SW480 (cell line): ENCODE data around the gene APOL5.
"Not testable (repeated sequence)": the region's sequence is repeated elsewhere in the genome, so short reads cannot be mapped to it uniquely, and the experiment has no call there.

ENCODE experiments used
- DNase-seq: peaks from one replicate; pipeline ENCODE4 v3.0.0-alpha.2; 2016; ENCODE audit warnings: low spot score

The APOL5 gene

GRCh38 chr22:35717572-35717971 is at the start of gene APOL5:
Gene APOL5, plus strand, starts transcription at chr22:35717872. Its CDS starts 0 bp downstream, at chr22:35717872.
- DNase-seq: no peak

GRCh38 chr22:35674335-35674734 is 43.3 kb upstream of the APOL5 start:
- DNase-seq: no peak

- not testable (repeated sequence) for DNase-seq
Observed at GRCh38 chr22:35676065-35676464, 41.6 kb upstream of the APOL5 start.

- DNase-seq: no peak
Observed at GRCh38 chr22:35677460-35678187, 40.0 kb upstream of the APOL5 start.

- no peak for DNase-seq
Observed at GRCh38 chr22:35678836-35679235, 38.8 kb upstream of the APOL5 start.

- not testable (repeated sequence) for DNase-seq
Observed at GRCh38 chr22:35679492-35679891, 38.2 kb upstream of the APOL5 start.

- no peak for DNase-seq
Observed at GRCh38 chr22:35681454-35682052, 36.1 kb upstream of the APOL5 start.

GRCh38 chr22:35683560-35683959 is 34.1 kb upstream of the APOL5 start:
- no peak for DNase-seq

GRCh38 chr22:35684270-35684700 is 33.4 kb upstream of the APOL5 start:
- no peak for DNase-seq

GRCh38 chr22:35684732-35685131 is 32.9 kb upstream of the APOL5 start:
- no peak for DNase-seq

GRCh38 chr22:35685731-35686130 is 31.9 kb upstream of the APOL5 start:
- DNase-seq: no peak

- DNase-seq: no peak
Observed at GRCh38 chr22:35686298-35686697, 31.4 kb upstream of the APOL5 start.

GRCh38 chr22:35687461-35687860 is 30.2 kb upstream of the APOL5 start:
- DNase-seq: no peak

- no peak for DNase-seq
Observed at GRCh38 chr22:35688913-35689675, 28.6 kb upstream of the APOL5 start.

- DNase-seq: no peak
Observed at GRCh38 chr22:35690001-35690400, 27.7 kb upstream of the APOL5 start.

GRCh38 chr22:35695202-35695601 is 22.5 kb upstream of the APOL5 start:
- DNase-seq: no peak

GRCh38 chr22:35697142-35697541 is 20.5 kb upstream of the APOL5 start:
- DNase-seq: no peak

GRCh38 chr22:35699852-35700251 is 17.8 kb upstream of the APOL5 start:
- not testable (repeated sequence) for DNase-seq

GRCh38 chr22:35703861-35704584 is 13.6 kb upstream of the APOL5 start:
- no peak for DNase-seq

- no peak for DNase-seq
Observed at GRCh38 chr22:35705141-35705540, 12.5 kb upstream of the APOL5 start.

- no peak for DNase-seq
Observed at GRCh38 chr22:35708453-35708852, 9.2 kb upstream of the APOL5 start.

GRCh38 chr22:35708917-35709316 is 8.8 kb upstream of the APOL5 start:
- no peak for DNase-seq
